ENCODE data around the gene NOS1AP. TPM values are rescaled to one million over a fixed set of nuclear protein-coding genes. Genes with fewer than 3 reads are reported as not detected.
"Not testable (repeated sequence)": the region's sequence is repeated elsewhere in the genome, so short reads cannot be mapped to it uniquely, and the experiment has no call there.

NOS1AP gene
- total RNA-seq, 2 donors from 2014 or later: 0.13 TPM; not detected in 1

GRCh38 chr1:162070094-162070748 lies 730 bp downstream of the NOS1AP start:
- H3K27ac Mint-ChIP-seq: no peak overlapping the region
- H3K36me3 Mint-ChIP-seq (ENCODE audit: low read depth): no peaks in the 10 kb centered on the region
- no peaks in the 10 kb centered on the region for H3K9me3 Mint-ChIP-seq
- H3K4me1 Mint-ChIP-seq: peaks cover 3% of the 10 kb centered on the region
- ATAC-seq (replicated peaks): no peak
- H3K27me3 Mint-ChIP-seq: peaks cover 41% of the 10 kb centered on the region
- H3K4me3 Mint-ChIP-seq: peak overlapping the region; percentile 63

GRCh38 chr1:162070825-162071224 lies 1.3 kb downstream of the NOS1AP start:
- Mint-ChIP-seq H3K4me1 (no peaks in the 10 kb centered on the region), H3K27me3 (peaks cover 42% of the 10 kb centered on the region), H3K27ac (no peak overlapping the region), H3K36me3 (ENCODE audit: low read depth) (no peaks in the 10 kb centered on the region), H3K9me3 (no peaks in the 10 kb centered on the region), H3K4me3 (peak overlapping the region; percentile 63)
- ATAC-seq (replicated peaks): no peak

GRCh38 chr1:162072740-162073139 lies 3.2 kb downstream of the NOS1AP start:
- no peak overlapping the region for H3K27ac Mint-ChIP-seq
- peaks cover 46% of the 10 kb centered on the region for H3K27me3 Mint-ChIP-seq
- H3K36me3 Mint-ChIP-seq (ENCODE audit: low read depth): no peaks in the 10 kb centered on the region
- no peak overlapping the region for H3K4me3 Mint-ChIP-seq
- ATAC-seq (replicated peaks): no peak
- H3K9me3 Mint-ChIP-seq: no peaks in the 10 kb centered on the region
- no peaks in the 10 kb centered on the region for H3K4me1 Mint-ChIP-seq

GRCh38 chr1:162074276-162075005 lies 5.0 kb downstream of the NOS1AP start:
- peaks cover 56% of the 10 kb centered on the region for H3K27me3 Mint-ChIP-seq
- H3K9me3 Mint-ChIP-seq: no peaks in the 10 kb centered on the region
- H3K27ac Mint-ChIP-seq: no peak overlapping the region

GRCh38 chr1:162075862-162076261 lies 6.4 kb downstream of the NOS1AP start:
- Mint-ChIP-seq H3K36me3 (ENCODE audit: low read depth) (no peaks in the 10 kb centered on the region), H3K4me1 (no peaks in the 10 kb centered on the region), H3K27ac (no peak overlapping the region), H3K27me3 (peaks cover 56% of the 10 kb centered on the region), H3K9me3 (no peaks in the 10 kb centered on the region), H3K4me3 (no peak overlapping the region)
- ATAC-seq (replicated peaks): no peak

More at GRCh38 chr1:162074276-162075005, 5.0 kb downstream of the NOS1AP start:
- no peak for ATAC-seq (replicated peaks)
- H3K4me3 Mint-ChIP-seq: no peak overlapping the region
- no peaks in the 10 kb centered on the region for H3K4me1 Mint-ChIP-seq
- no peaks in the 10 kb centered on the region for H3K36me3 Mint-ChIP-seq (ENCODE audit: low read depth)

- no peak overlapping the region for H3K27ac Mint-ChIP-seq
- H3K4me3 Mint-ChIP-seq: no peak overlapping the region
- ATAC-seq (replicated peaks): no peak
- H3K36me3 Mint-ChIP-seq (ENCODE audit: low read depth): no peaks in the 10 kb centered on the region
- H3K27me3 Mint-ChIP-seq: peaks cover 44% of the 10 kb centered on the region
- H3K9me3 Mint-ChIP-seq: peaks cover 3% of the 10 kb centered on the region
- no peaks in the 10 kb centered on the region for H3K4me1 Mint-ChIP-seq
These were observed 8.3 kb downstream of the NOS1AP start for GRCh38 chr1:162077648-162078299.

GRCh38 chr1:162079030-162079429 lies 9.5 kb downstream of the NOS1AP start:
- ATAC-seq (replicated peaks): no peak
- Mint-ChIP-seq H3K27me3 (peaks cover 43% of the 10 kb centered on the region), H3K4me1 (no peaks in the 10 kb centered on the region), H3K36me3 (ENCODE audit: low read depth) (no peaks in the 10 kb centered on the region), H3K9me3 (peaks cover 3% of the 10 kb centered on the region), H3K4me3 (no peak overlapping the region), H3K27ac (no peak overlapping the region)

GRCh38 chr1:162080472-162081015 lies 11.1 kb downstream of the NOS1AP start:
- Mint-ChIP-seq H3K4me1 (no peaks in the 10 kb centered on the region), H3K36me3 (ENCODE audit: low read depth) (no peaks in the 10 kb centered on the region), H3K27ac (no peak overlapping the region)

GRCh38 chr1:162081316-162081715 lies 11.8 kb downstream of the NOS1AP start:
- Mint-ChIP-seq H3K27me3 (peaks cover 40% of the 10 kb centered on the region), H3K36me3 (ENCODE audit: low read depth) (no peaks in the 10 kb centered on the region), H3K9me3 (peaks cover 3% of the 10 kb centered on the region), H3K4me1 (no peaks in the 10 kb centered on the region), H3K4me3 (no peak overlapping the region), H3K27ac (no peak overlapping the region)
- no peak for ATAC-seq (replicated peaks)

More at GRCh38 chr1:162080472-162081015, 11.1 kb downstream of the NOS1AP start:
- no peak for ATAC-seq (replicated peaks)
- H3K4me3 Mint-ChIP-seq: no peak overlapping the region
- H3K9me3 Mint-ChIP-seq: peaks cover 3% of the 10 kb centered on the region
- H3K27me3 Mint-ChIP-seq: peaks cover 39% of the 10 kb centered on the region

- ATAC-seq (replicated peaks); H3K36me3 Mint-ChIP-seq (ENCODE audit: low read depth); H3K27ac Mint-ChIP-seq; H3K9me3 Mint-ChIP-seq; H3K4me3 Mint-ChIP-seq; H3K4me1 Mint-ChIP-seq: not testable (repeated sequence)
- H3K27me3 Mint-ChIP-seq: peaks cover 40% of the 10 kb centered on the region
These were observed 12.6 kb downstream of the NOS1AP start for GRCh38 chr1:162082080-162082479.

- Mint-ChIP-seq H3K4me3 (no peak overlapping the region), H3K36me3 (ENCODE audit: low read depth) (no peaks in the 10 kb centered on the region), H3K4me1 (no peaks in the 10 kb centered on the region), H3K27me3 (peaks cover 30% of the 10 kb centered on the region), H3K27ac (no peak overlapping the region), H3K9me3 (peaks cover 3% of the 10 kb centered on the region)
- no peak for ATAC-seq (replicated peaks)
These were observed 13.8 kb downstream of the NOS1AP start for GRCh38 chr1:162083273-162083672.

- no peak overlapping the region for H3K4me3 Mint-ChIP-seq
- peaks cover 3% of the 10 kb centered on the region for H3K9me3 Mint-ChIP-seq
These were observed 16.5 kb downstream of the NOS1AP start for GRCh38 chr1:162085991-162086390.

GRCh38 chr1:162087111-162087510 lies 17.6 kb downstream of the NOS1AP start:
- H3K36me3 Mint-ChIP-seq (ENCODE audit: low read depth): no peaks in the 10 kb centered on the region
- no peaks in the 10 kb centered on the region for H3K4me1 Mint-ChIP-seq
- H3K4me3 Mint-ChIP-seq: no peak overlapping the region
- H3K27me3 Mint-ChIP-seq: peaks cover 21% of the 10 kb centered on the region
- H3K27ac Mint-ChIP-seq: no peak overlapping the region
- peaks cover under 1% of the 10 kb centered on the region for H3K9me3 Mint-ChIP-seq
- no peak for ATAC-seq (replicated peaks)

More at GRCh38 chr1:162085991-162086390, 16.5 kb downstream of the NOS1AP start:
- Mint-ChIP-seq H3K27me3 (peaks cover 23% of the 10 kb centered on the region), H3K36me3 (ENCODE audit: low read depth) (no peaks in the 10 kb centered on the region), H3K4me1 (no peaks in the 10 kb centered on the region), H3K27ac (no peak overlapping the region)
- ATAC-seq (replicated peaks): no peak

GRCh38 chr1:162087574-162087973 lies 18.1 kb downstream of the NOS1AP start:
- H3K4me3 Mint-ChIP-seq: no peak overlapping the region
- no peaks in the 10 kb centered on the region for H3K4me1 Mint-ChIP-seq
- H3K27me3 Mint-ChIP-seq: peaks cover 21% of the 10 kb centered on the region
- H3K9me3 Mint-ChIP-seq: no peaks in the 10 kb centered on the region
- no peak for ATAC-seq (replicated peaks)
- no peaks in the 10 kb centered on the region for H3K36me3 Mint-ChIP-seq (ENCODE audit: low read depth)
- no peak overlapping the region for H3K27ac Mint-ChIP-seq
